Thoracic aorta (tissue), 2 donors: ENCODE results near the gene DPYD. TPM values are rescaled to one million over a fixed set of nuclear protein-coding genes. Genes with fewer than 3 reads are reported as not detected.

Experiments used
- ATAC-seq: fragments of 150-250 bp; one replicate; pipeline ENCODE4 v1.8.0; 2017; ENCODE audit warnings: low read depth; ENCODE audit not compliant: insufficient number of reproducible peaks, low FRiP score
- DNase-seq: peaks from one replicate; pipeline ENCODE4 v3.0.0-alpha.2; 2020; ENCODE audit warnings: low spot score
- H3K27ac ChIP-seq, 2 donors: fragments of 200-600 bp; sonication (generic); 1 replicate in 1 of 2; 2 replicates in 1 of 2; pipeline ENCODE4 v1.5.1; 2016; ENCODE audit warnings: mild to moderate bottlenecking in 2 of 2, moderate library complexity in 2 of 2
- H3K27me3 ChIP-seq: fragments of 200-600 bp; sonication (generic); replicated peaks from 2 replicates; pipeline ENCODE4 v1.6.0; 2016; ENCODE audit warnings: mild to moderate bottlenecking; ENCODE audit not compliant: insufficient read depth
- H3K36me3 ChIP-seq: fragments of 200-600 bp; sonication (generic); one replicate; pipeline ENCODE4 v1.5.1; 2016
- H3K4me1 ChIP-seq, 2 donors: fragments of 200-600 bp; sonication (generic); 1 replicate in 1 of 2; 2 replicates in 1 of 2; pipeline versions ENCODE4 v1.5.1 to v1.6.0; 2016; ENCODE audit warnings: low read depth in 2 of 2, mild to moderate bottlenecking in 1 of 2; ENCODE audit not compliant: control insufficient read depth in 1 of 2
- H3K4me3 ChIP-seq: fragments of 200-600 bp; sonication (generic); 2 replicates; pipeline ENCODE4 v1.5.1; 2016; ENCODE audit warnings: mild to moderate bottlenecking
- H3K9me3 ChIP-seq: fragments of 200-600 bp; sonication (generic); 2 replicates; pipeline ENCODE4 v1.5.1; 2016
- CTCF ChIP-seq: fragments of 200-600 bp; sonication (generic); IDR thresholded peaks from one replicate; pipeline ENCODE4 v1.5.1; 2019; ENCODE audit warnings: antibody characterized with exemption
- total RNA-seq, 2 donors: library from RNA; depleted of rRNA; stranded (reverse); fragments of >200 nt; gene quantifications; one replicate each; pipeline versions ENCODE4 v1.1.0 to v1.2.3, GENCODE V29; 2016

DPYD gene
- total RNA-seq, 2 donors from 2014 or later: 29.1 to 44.2 TPM

- no peak for DNase-seq
- no peak overlapping the region for H3K4me3 ChIP-seq
- no peaks in the 10 kb centered on the region for H3K9me3 ChIP-seq
- ATAC-seq: no peak
- no peak for TF ChIP-seq CTCF
- no peaks in the 10 kb centered on the region for H3K36me3 ChIP-seq
- H3K27ac ChIP-seq: no peak overlapping the region
- no peaks in the 10 kb centered on the region for H3K27me3 ChIP-seq
- no peaks in the 10 kb centered on the region for H3K4me1 ChIP-seq
Measured at GRCh38 chr1:97033949-97034348, 886.9 kb downstream of the DPYD start.
